Stimulated activated CD8-positive, alpha-beta memory T cell treated with anti-CD3 and anti-CD28 coated beads, Interleukin-4, amount 100 ng/mL, for 1 hour (primary cell): ENCODE data around the gene RABL2B.

Experiments used
- DNase-seq, 2 donors: peaks; one replicate each; pipeline ENCODE4 v3.0.0-alpha.2; 2020; ENCODE audit warnings: low read depth in 2 of 2, low spot score in 1 of 2

RABL2B gene

GRCh38 chr22:50722716-50723428 is 60.6 kb downstream of the RABL2B start:
- no peak for DNase-seq

- no peak for DNase-seq
Observed at GRCh38 chr22:50722048-50722701, 61.3 kb downstream of the RABL2B start.

GRCh38 chr22:50721257-50721844 is 62.1 kb downstream of the RABL2B start:
- DNase-seq, result no peak

GRCh38 chr22:50720301-50721256 is 62.9 kb downstream of the RABL2B start:
- DNase-seq, result no peak

GRCh38 chr22:50719814-50720300 is 63.6 kb downstream of the RABL2B start:
- DNase-seq, result no peak

GRCh38 chr22:50718352-50718709 is 65.1 kb downstream of the RABL2B start:
- DNase-seq, result no peak

GRCh38 chr22:50717709-50718351 is 65.6 kb downstream of the RABL2B start:
- DNase-seq, result no peak
